AG10803 (cell line): ENCODE measurements around the gene TMEM242.

ENCODE experiments used
- DNase-seq: peaks from one replicate; pipeline ENCODE4 v3.0.0; 2010; ENCODE audit warnings: low read depth
- H3K4me3 ChIP-seq: 2 replicates; pipeline ENCODE4 v1.5.1; 2011; ENCODE audit warnings: mild to moderate bottlenecking, low read length, control low read depth
- CTCF ChIP-seq: conservative IDR thresholded peaks from 2 replicates; pipeline ENCODE4 v1.5.1; 2011; ENCODE audit warnings: mild to moderate bottlenecking, low read length, control low read depth, inconsistent platforms

TMEM242 gene

GRCh38 chr6:157283900-157284737, 39.2 kb downstream of the TMEM242 start:
- DNase-seq = no peak
- H3K4me3 ChIP-seq = no peak overlapping the region
- no peak for TF ChIP-seq CTCF

GRCh38 chr6:157283330-157283898, 39.9 kb downstream of the TMEM242 start:
- TF ChIP-seq CTCF = no peak
- no peak overlapping the region for H3K4me3 ChIP-seq
- no peak for DNase-seq

- no peak overlapping the region for H3K4me3 ChIP-seq
- no peak for TF ChIP-seq CTCF
- DNase-seq = no peak
These were observed 41.0 kb downstream of the TMEM242 start for GRCh38 chr6:157282284-157282683.

GRCh38 chr6:157281570-157281969, 41.7 kb downstream of the TMEM242 start:
- no peak overlapping the region for H3K4me3 ChIP-seq
- DNase-seq = peak; percentile 13
- peak; percentile 39 for TF ChIP-seq CTCF

- DNase-seq = no peak
- no peak for TF ChIP-seq CTCF
- H3K4me3 ChIP-seq = no peak overlapping the region
These were observed 42.4 kb downstream of the TMEM242 start for GRCh38 chr6:157280947-157281346.

DNA sequence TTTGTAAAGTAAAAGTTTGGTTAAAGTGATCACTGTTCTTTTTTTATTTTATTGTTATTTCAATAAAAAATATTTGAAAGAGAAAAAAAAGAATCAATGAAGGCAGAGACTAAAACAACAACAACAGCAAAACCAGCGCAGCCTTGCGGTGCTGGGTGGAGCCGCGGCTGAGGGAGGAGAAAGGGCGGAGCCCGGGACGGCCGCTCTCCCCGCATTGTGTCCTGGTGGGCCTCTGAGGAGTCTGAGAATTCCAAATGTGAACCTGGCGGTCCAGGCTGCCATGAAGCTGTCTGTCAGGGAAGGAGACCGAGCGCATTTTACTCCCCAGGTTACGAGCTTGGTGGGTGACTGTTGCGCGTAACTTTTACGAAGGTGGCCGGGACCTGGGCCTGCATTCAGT, 43.2 kb downstream of the TMEM242 start:
- DNase-seq = no peak
- H3K4me3 ChIP-seq = no peak overlapping the region
- TF ChIP-seq CTCF = no peak

DNA sequence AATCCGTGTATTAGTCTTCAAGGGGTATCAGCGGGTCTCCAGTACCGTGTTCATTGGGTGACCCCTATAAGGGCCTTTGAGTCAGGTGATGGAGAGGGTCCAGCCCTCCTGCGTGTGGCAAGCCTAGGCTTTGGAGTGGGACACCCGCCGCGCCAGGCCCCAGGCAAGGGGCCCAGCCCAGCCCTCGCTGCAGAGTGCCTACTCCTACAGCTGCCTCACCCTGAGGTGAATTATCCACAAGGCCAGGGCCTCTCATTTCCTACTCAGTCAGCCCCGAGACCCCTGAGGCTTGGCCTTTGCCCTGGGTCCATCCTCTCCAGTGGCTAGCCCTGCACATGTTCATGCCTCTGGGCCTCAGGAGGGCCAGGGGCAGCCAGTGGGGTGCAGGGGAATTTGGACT, 45.1 kb downstream of the TMEM242 start:
- H3K4me3 ChIP-seq = no peak overlapping the region
- DNase-seq = no peak
- TF ChIP-seq CTCF = no peak
